GM18870 (cell line): ENCODE measurements around the gene FOXE3.

Experiments used
- ATAC-seq: cut with Tn5 transposase; IDR thresholded peaks from one replicate; pipeline ENCODE4 v1.9.1; 2021; ENCODE audit warnings: moderate library complexity; ENCODE audit not compliant: unreplicated experiment

FOXE3 gene

GRCh38 chr1:47403321-47403910 is 12.7 kb upstream of the FOXE3 start:
- no peak for ATAC-seq

- ATAC-seq = no peak
Observed at GRCh38 chr1:47405697-47406096, 10.4 kb upstream of the FOXE3 start.

GRCh38 chr1:47406966-47407365 is 9.1 kb upstream of the FOXE3 start:
- ATAC-seq = no peak

- ATAC-seq = no peak
Observed at GRCh38 chr1:47407481-47407880, 8.6 kb upstream of the FOXE3 start.

- ATAC-seq = no peak
Observed at GRCh38 chr1:47409311-47410067, 6.6 kb upstream of the FOXE3 start.

GRCh38 chr1:47410068-47410455 is 6.0 kb upstream of the FOXE3 start:
- no peak for ATAC-seq

GRCh38 chr1:47411436-47411835 is 4.6 kb upstream of the FOXE3 start:
- ATAC-seq = no peak

- no peak for ATAC-seq
Observed at GRCh38 chr1:47412437-47412836, 3.6 kb upstream of the FOXE3 start.

GRCh38 chr1:47416319-47417169 is 459 bp downstream of the FOXE3 start:
- ATAC-seq = no peak

- ATAC-seq = no peak
Observed at GRCh38 chr1:47417170-47418044, 1.3 kb downstream of the FOXE3 start.

- ATAC-seq = no peak
Observed at GRCh38 chr1:47418122-47418521, 2.0 kb downstream of the FOXE3 start.

- ATAC-seq = no peak
Observed at GRCh38 chr1:47418681-47419325, 2.7 kb downstream of the FOXE3 start.

- no peak for ATAC-seq
Observed at GRCh38 chr1:47420547-47420946, 4.5 kb downstream of the FOXE3 start.

GRCh38 chr1:47423872-47424271 is 7.8 kb downstream of the FOXE3 start:
- ATAC-seq = no peak

- no peak for ATAC-seq
Observed at GRCh38 chr1:47424336-47424982, 8.4 kb downstream of the FOXE3 start.

- ATAC-seq = no peak
Observed at GRCh38 chr1:47431534-47431933, 15.4 kb downstream of the FOXE3 start.

GRCh38 chr1:47432071-47433036 is 16.3 kb downstream of the FOXE3 start:
- ATAC-seq = peak; percentile 42

- ATAC-seq = no peak
Observed at GRCh38 chr1:47433037-47433421, 16.9 kb downstream of the FOXE3 start.
